KBM-7 (cell line): ENCODE measurements around the gene CSAG1.
"Not testable (repeated sequence)": the region's sequence is repeated elsewhere in the genome, so short reads cannot be mapped to it uniquely, and the experiment has no call there.

Experiments
- DNase-seq: peaks from one replicate; pipeline ENCODE4 v3.0.0-alpha.2; 2015
- in situ Hi-C: fragments of 300-500 bp; cut with MboI; formaldehyde crosslinking; loops from 2 replicates; pipeline ENCODE4 v1.14.3; 2020; ENCODE audit warnings: low sequenced_read_pairs, low pct_unique_long_range_greater_than_20kb, mixed read lengths

The CSAG1 gene, protein sequence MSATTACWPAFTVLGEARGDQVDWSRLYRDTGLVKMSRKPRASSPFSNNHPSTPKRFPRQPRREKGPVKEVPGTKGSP

DNA sequence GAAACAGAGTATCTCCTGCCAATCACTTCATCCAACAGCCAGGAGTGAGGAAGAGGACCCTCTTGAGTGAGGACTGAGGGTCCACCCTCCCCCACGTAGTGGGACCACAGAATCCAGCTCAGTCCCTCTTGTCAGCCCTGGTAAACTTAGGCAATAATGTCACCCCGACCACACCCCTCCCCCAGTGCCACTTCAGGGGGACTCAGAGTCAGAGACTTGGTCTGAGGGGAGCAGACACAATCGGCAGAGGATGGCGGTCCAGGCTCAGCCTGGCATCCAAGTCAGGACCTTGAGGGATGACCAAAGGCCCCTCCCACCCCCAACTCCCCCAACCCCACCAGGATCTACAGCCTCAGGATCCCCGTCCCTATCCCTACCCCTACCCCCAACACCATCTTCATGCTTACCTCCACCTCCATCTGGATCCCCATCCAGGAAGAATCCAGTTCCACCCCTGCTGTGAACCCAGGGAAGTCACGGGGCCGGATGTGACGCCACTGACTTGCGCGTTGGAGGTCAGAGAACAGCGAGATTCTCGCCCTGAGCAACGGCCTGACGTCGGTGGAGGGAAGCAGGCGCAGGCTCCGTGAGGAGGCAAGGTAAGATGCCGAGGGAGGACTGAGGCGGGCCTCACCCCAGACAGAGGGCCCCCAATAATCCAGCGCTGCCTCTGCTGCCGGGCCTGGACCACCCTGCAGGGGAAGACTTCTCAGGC, at the start of gene CSAG1, which contains the start of gene MAGEA12:
Gene CSAG1 (minus strand): TSS at position 461 of the 715 bp plus-strand sequence. CDS start 1,261 bp downstream, outside the sequence.
Gene MAGEA12 (plus strand): TSS at position 497 of the 715 bp plus-strand sequence. CDS start 2,405 bp downstream, outside the sequence.
- in situ Hi-C loops: no loop called here
- no peak for DNase-seq

DNA sequence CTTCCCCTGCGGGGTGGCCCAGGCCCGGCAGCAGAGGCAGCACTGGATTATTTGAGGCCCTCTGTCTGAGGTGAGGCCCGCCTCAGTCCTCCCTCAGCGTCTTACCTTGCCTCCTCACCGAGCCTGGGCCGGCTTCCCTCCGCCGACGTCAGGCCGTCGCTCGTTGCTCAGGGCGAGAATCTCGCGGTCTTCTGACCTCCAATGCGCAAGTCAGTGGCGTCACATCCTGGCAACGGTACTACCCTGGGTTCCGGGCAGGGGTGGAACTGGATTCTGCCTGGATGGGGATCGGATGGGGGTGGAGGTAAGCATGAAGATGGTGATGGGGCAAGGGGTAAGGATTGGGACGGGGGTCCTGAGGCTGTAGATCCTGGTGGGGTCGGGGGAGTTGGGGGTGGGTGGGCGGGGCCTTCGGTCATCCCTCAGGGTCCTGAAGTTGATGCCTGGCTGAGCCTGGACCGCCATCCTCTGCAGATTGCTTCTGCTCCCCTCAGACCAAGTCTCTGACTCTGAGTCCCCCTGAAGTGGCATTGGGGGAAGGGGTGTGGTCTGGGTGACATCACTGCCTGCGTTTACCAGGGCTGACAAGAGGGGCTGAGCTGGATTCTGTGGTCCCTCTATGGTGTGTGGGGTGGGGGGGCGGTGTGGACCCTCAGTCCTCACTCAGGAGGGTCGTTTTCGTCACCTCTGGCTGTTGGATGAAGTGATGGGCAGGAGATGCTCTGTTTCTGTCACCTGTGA, 36.2 kb upstream of the CSAG1 start, which contains the start of gene MAGEA6:
Gene MAGEA6 (minus strand): TSS at position 141 of the 741 bp plus-strand sequence. CDS start 2,039 bp downstream, outside the sequence.
- DNase-seq, in situ Hi-C loops: not testable (repeated sequence)

DNA sequence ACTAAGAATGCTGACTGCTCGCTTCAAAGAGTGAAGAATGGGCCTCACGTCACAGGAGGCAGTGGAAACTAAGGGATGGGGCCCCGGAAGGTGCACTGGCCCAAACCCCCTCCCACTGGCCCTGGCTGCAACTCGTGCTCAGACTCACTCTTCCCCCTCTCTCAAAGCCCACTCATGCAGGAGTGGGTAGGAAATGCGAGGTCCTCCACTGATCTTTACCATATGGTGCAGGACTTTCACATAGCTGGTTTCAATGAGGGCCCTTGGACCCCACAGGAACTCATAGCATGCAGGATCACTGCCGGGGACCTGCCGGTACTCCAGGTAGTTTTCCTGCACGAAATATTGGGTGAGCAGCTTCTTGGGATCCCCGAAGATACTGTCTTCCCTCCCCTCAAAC, 33.0 kb upstream of the CSAG1 start:
- in situ Hi-C loops, DNase-seq: not testable (repeated sequence)

DNA sequence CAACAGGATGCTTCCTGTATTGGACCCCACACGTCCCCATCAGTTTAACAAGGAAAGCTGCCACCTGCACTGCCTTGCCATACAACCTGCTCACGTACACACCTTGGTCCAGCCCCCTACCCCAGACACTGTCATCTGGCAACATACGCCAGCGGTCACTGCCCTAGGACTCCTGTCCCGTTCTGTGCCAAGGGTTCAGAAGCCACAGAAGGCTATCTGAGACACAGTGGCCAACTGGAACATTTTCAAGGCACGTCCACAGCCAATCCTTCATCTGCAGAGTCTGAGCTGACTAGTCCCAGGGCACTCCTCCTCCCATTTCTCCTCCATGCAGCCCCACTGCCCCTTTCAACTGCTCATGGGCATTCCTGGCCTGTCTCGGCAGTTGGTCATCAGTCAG, 28.1 kb upstream of the CSAG1 start:
- in situ Hi-C loops, DNase-seq: not testable (repeated sequence)

DNA sequence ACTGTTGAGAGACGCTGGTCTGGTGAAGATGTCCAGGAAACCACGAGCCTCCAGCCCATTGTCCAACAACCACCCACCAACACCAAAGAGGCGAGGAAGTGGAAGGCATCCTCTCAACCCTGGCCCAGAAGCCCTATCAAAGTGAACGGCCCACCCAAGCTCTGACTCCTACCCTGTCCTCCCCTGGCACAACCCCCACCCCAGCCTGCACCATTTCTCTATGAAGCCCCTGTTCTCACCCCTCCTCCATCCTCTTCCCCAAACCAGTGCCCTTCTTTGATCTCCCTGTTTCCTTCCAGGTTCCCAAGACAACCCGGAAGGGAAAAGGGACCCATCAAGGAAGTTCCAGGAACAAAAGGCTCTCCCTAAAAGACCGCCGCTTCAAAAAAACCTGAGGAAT, 26.0 kb upstream of the CSAG1 start:
- in situ Hi-C loops, DNase-seq: not testable (repeated sequence)

DNA sequence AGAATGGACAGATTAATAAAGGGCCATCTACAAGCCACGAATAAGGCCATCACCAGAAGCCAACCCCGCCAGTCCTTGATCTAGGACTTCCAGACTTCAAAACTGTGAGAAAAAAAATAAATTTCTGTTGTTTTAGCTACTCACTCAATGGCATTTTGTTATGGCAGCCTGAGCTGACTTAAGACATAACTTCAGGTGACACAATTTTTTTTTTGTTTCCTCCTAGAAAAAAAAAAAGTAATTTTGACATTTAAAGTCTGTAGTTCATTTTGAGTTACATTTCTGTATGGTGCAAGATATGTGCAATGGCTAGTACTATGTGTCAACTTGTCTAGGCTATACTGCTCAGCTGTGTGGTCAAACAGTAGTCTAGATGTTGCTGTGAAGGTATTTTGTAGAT, 25.4 kb upstream of the CSAG1 start, which contains the start of gene CSAG3:
Gene CSAG3 (plus strand): TSS at position 301 of the 400 bp plus-strand sequence.
- DNase-seq: not testable (repeated sequence)

DNA sequence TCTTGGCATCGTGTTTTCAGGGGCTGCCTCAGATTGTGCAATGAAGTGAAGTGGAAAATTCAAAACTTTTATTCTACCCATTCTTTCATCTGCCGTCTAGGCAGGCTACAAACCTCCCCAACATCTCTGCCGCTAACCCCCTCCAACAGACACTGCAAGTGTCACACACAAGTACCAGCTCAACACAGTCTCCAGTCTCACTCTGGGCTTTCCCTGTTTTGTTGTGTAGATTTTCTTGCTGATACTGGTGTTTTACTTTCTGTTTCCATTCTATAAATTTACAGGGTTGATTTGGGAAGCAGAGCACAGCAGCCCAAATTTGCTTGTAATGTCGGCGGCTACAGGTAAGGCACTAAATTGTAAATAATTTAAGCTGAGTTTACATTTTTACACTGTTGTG, 21.4 kb upstream of the CSAG1 start:
- DNase-seq, in situ Hi-C loops: not testable (repeated sequence)

More for the DNA sequence above, 25.4 kb upstream of the CSAG1 start, which contains the start of gene CSAG3:
- in situ Hi-C loops: not testable (repeated sequence)

DNA sequence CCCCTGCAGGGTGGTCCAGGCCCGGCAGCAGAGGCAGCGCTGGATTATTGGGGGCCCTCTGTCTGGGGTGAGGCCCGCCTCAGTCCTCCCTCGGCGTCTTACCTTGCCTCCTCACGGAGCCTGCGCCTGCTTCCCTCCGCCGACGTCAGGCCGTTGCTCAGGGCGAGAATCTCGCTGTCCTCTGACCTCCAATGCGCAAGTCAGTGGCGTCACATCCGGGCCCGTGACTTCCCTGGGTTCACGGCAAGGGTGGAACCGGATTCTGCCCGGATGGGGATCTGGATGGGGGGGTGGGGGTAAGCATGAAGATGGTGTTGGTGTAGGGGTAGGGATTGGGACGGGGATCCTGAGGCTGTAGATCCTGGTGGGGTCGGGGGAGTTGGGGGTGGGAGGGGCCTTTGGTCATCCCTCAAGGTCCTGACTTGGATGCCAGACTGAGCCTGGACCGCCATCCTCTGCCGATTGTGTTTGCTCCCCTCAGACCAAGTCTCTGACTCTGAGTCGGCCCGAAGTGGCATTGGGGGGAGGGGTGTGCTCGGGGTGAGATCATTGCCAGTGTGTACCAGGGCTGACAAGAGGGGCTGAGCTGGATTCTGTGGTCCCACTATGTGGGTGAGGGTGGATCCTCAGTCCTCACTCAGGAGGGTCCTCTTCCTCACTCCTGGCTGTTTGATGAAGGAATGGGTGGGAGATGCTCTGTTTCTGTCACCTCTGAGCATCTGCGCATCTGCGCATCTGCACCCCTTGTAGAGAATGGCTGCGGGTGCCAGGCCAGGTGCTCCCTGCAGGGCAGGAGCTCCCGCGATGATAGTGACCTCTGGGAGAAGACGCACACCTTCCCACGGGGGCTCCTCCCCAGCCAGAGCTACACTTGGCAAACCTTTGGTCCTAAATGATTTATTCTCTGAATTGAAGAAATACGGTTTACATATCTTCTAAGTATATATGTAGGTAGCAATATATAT, 20.4 kb upstream of the CSAG1 start, which contains the start of gene MAGEA2:
Gene MAGEA2 (minus strand): TSS at position 157 of the 965 bp plus-strand sequence. CDS start 2,479 bp downstream, outside the sequence.
- DNase-seq, in situ Hi-C loops: not testable (repeated sequence)

DNA sequence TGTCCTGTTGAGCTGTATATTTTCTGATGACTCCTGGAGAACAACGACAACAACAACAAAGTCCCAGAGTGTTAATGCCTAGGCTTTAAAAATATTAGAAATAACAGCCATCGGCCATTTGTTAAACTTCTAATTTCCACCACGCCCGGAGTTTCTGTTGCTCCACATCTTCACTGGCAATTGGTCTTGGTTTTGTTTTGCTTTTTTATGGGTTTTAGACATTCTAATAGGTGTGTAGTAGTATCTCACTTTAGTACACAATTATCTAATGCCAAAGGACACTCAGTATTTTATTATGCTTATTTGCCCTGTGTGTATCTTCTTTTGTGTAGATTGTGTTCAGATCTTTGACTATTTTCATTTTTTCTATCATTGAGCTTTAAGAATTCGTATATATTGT, 5.0 kb upstream of the CSAG1 start:
- DNase-seq: no peak
- in situ Hi-C loops: no loop called here

DNA sequence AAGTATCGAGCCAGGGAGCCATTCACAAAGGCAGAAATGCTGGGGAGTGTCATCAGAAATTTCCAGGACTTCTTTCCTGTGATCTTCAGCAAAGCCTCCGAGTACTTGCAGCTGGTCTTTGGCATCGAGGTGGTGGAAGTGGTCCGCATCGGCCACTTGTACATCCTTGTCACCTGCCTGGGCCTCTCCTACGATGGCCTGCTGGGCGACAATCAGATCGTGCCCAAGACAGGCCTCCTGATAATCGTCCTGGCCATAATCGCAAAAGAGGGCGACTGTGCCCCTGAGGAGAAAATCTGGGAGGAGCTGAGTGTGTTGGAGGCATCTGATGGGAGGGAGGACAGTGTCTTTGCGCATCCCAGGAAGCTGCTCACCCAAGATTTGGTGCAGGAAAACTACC, 3.0 kb upstream of the CSAG1 start:
- in situ Hi-C loops, DNase-seq: not testable (repeated sequence)

DNA sequence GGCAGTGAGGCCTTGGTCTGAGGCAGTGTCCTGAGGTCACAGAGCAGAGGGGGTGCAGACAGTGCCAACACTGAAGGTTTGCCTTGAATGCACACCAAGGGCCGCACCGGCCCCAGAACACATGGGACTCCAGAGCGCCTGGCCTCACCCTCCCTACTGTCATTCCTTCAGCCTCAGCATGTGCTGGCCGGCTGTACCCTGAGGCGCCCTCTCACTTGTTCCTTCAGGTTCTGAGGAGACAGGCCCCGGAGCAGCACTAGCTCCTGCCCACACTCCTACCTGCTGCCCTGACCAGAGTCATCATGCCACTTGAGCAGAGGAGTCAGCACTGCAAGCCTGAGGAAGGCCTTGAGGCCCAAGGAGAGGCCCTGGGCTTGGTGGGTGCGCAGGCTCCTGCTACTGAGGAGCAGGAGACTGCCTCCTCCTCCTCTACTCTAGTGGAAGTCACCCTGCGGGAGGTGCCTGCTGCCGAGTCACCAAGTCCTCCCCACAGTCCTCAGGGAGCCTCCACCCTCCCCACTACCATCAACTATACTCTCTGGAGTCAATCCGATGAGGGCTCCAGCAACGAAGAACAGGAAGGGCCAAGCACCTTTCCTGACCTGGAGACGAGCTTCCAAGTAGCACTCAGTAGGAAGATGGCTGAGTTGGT, 2.5 kb upstream of the CSAG1 start:
- no peak for DNase-seq
- in situ Hi-C loops: no loop called here

DNA sequence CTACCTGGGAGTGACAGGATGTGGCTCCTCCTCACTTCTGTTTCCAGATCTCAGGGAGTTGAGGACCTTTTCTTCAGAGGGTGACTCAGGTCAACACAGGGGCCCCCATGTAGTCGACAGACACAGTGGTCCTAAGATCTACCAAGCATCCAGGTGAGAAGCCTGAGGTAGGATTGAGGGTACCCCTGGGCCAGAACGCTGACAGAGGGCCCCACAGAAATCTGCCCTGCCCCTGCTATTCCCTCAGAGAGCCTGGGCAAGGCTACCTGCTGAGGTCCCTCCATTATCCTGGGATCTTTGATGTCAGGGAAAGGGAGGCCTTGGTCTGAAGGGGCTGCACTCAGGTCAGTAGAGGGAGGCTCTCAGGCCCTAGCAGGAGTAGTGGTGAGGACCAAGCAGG, 1.6 kb upstream of the CSAG1 start:
- in situ Hi-C loops: no loop called here
- no peak for DNase-seq

DNA sequence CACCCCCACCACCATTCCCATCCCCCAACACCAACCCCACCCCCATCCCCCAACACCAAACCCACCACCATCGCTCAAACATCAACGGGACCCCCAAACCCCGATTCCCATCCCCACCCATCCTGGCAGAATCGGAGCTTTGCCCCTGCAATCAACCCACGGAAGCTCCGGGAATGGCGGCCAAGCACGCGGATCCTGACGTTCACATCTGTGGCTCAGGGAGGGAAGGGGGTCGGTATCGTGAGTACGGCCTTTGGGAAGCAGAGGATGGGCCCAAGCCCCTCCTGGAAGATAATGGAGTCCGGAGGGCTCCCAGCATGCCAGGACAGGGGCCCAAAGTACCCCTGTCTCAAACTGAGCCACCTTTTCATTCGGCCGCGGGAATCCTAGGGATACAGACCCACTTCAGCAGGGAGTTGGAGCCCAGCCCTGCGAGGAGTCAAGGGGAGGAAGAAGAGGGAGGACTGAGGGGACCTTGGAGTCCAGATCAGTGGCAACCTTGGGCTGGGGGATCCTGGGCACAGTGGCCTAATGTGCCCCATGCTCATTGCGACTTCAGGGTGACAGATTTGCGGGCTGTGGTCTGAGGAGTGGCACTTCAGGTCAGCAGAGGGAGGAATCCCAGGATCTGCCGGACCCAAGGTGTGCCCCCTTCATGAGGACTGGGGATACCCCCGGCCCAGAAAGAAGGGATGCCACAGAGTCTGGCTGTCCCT, 780 bp upstream of the CSAG1 start:
- in situ Hi-C loops, DNase-seq: not testable (repeated sequence)

DNA sequence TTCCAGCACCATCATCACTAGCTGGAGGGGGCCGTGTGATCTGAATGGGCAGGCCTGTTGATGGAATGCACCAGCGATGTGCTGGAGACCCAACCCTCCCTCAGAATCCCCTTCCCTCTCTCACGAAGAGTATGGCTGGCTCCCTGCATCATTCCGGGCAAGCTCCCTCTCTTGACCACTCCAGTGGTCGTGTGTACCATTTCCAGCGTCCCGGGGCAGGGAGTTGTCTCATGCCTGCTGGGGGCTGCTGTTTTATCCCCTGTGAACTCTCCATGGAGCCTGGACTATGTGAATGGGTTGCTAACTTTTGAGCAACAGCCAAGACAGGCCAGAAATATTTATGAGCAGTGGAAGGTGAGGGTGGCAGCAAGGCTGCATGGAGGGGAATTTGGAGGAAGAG, 8.1 kb downstream of the CSAG1 start:
- in situ Hi-C loops: no loop called here
- no peak for DNase-seq

DNA sequence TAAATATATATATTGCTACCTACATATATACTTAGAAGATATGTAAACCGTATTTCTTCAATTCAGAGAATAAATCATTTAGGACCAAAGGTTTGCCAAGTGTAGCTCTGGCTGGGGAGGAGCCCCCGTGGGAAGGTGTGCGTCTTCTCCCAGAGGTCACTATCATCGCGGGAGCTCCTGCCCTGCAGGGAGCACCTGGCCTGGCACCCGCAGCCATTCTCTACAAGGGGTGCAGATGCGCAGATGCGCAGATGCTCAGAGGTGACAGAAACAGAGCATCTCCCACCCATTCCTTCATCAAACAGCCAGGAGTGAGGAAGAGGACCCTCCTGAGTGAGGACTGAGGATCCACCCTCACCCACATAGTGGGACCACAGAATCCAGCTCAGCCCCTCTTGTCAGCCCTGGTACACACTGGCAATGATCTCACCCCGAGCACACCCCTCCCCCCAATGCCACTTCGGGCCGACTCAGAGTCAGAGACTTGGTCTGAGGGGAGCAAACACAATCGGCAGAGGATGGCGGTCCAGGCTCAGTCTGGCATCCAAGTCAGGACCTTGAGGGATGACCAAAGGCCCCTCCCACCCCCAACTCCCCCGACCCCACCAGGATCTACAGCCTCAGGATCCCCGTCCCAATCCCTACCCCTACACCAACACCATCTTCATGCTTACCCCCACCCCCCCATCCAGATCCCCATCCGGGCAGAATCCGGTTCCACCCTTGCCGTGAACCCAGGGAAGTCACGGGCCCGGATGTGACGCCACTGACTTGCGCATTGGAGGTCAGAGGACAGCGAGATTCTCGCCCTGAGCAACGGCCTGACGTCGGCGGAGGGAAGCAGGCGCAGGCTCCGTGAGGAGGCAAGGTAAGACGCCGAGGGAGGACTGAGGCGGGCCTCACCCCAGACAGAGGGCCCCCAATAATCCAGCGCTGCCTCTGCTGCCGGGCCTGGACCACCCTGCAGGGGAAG, 19.4 kb downstream of the CSAG1 start, which contains the start of gene MAGEA2B:
Gene MAGEA2B (plus strand): TSS at position 814 of the 973 bp plus-strand sequence. CDS start 2,479 bp downstream, outside the sequence.
- in situ Hi-C loops, DNase-seq: not testable (repeated sequence)

DNA sequence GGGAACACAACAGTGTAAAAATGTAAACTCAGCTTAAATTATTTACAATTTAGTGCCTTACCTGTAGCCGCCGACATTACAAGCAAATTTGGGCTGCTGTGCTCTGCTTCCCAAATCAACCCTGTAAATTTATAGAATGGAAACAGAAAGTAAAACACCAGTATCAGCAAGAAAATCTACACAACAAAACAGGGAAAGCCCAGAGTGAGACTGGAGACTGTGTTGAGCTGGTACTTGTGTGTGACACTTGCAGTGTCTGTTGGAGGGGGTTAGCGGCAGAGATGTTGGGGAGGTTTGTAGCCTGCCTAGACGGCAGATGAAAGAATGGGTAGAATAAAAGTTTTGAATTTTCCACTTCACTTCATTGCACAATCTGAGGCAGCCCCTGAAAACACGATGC, 20.3 kb downstream of the CSAG1 start:
- DNase-seq, in situ Hi-C loops: not testable (repeated sequence)
